DOHH2 (cell line): ENCODE results near the gene PXT1.

ENCODE experiments used
- CTCF ChIP-seq: fragments of 200-600 bp; sonication (generic); IDR thresholded peaks from one replicate; pipeline ENCODE4 v1.5.1; 2014; ENCODE audit warnings: antibody characterized with exemption, mild to moderate bottlenecking, low read depth, low read length; ENCODE audit not compliant: poor library complexity, severe bottlenecking
- EZH2phosphoT487 ChIP-seq: fragments of 200-600 bp; sonication (generic); IDR thresholded peaks from 2 replicates; pipeline ENCODE4 v1.6.1; 2017; ENCODE audit warnings: borderline replicate concordance, mild to moderate bottlenecking, antibody characterized with exemption, low read length, moderate library complexity, mixed read lengths

- TF ChIP-seq CTCF = no peak
- no peak for TF ChIP-seq EZH2phosphoT487
These were observed 84.8 kb downstream of the PXT1 start for GRCh38 chr6:36357872-36358225.
